ENCODE data around the gene MAST4. TPM values are rescaled to one million over a fixed set of nuclear protein-coding genes. Genes with fewer than 3 reads are reported as not detected.

The MAST4 gene
- total RNA-seq, 1 donor from 2014 or later: 52.6 TPM

DNA sequence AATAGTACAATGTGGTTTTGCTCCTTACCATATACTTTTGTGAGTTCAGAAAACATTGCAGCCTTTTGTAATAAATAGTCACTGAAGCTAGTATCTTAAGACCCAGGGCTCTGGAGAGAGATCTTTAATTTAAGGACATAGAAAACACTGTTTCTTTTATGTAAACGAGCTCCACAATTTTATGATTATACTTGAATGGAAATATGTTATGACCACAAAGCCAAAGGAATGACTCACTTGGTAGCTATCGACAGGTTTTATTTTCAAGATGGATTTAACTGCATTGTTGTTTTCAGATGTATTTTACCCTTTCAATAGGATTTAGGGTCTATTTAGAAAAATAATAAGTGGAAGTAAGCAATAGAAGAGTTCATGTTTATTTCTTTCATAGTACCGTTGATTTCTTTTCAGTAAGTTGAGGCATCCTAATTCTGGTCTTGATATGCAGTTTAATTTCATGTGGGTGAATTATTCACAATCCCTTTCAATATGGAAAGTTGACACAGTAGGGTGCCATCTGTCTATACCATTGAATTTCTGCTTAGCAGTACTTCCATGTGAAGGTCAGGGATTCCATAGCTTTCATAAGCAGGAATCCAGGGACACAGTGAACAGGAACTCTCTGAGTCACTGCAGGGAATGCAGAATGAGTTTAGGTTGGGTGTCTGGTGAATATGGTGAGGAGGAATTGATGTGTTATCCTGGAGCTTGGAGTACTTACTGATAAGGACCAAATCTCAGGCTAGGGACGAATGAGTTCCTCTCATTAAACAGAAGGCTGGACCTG, 442.8 kb downstream of the MAST4 start:
- Histone ChIP-seq H3K36me3 (no peaks in the 10 kb centered on the region), H3K9me3 (no peaks in the 10 kb centered on the region), H3K4me1 (peaks cover 37% of the 10 kb centered on the region), H3K27ac (no peak overlapping the region), H3K27me3 (no peaks in the 10 kb centered on the region), H3K4me3 (no peak overlapping the region)
- no peak for TF ChIP-seq CTCF (IDR thresholded peaks at IDR 0.05)
- ATAC-seq: no peak
- no peak for DNase-seq
- intact Hi-C loops (cut with DNase I): no loop called here

- Histone ChIP-seq H3K36me3 (no peaks in the 10 kb centered on the region), H3K4me1 (peaks cover 26% of the 10 kb centered on the region), H3K4me3 (no peak overlapping the region), H3K27ac (no peak overlapping the region), H3K9me3 (no peaks in the 10 kb centered on the region), H3K27me3 (no peaks in the 10 kb centered on the region)
- no peak for DNase-seq
- TF ChIP-seq CTCF (IDR thresholded peaks at IDR 0.05): no peak
- intact Hi-C loops (cut with DNase I): no loop called here
- no peak for ATAC-seq
Measured at GRCh38 chr5:67042176-67043003, 446.2 kb downstream of the MAST4 start.

DNA sequence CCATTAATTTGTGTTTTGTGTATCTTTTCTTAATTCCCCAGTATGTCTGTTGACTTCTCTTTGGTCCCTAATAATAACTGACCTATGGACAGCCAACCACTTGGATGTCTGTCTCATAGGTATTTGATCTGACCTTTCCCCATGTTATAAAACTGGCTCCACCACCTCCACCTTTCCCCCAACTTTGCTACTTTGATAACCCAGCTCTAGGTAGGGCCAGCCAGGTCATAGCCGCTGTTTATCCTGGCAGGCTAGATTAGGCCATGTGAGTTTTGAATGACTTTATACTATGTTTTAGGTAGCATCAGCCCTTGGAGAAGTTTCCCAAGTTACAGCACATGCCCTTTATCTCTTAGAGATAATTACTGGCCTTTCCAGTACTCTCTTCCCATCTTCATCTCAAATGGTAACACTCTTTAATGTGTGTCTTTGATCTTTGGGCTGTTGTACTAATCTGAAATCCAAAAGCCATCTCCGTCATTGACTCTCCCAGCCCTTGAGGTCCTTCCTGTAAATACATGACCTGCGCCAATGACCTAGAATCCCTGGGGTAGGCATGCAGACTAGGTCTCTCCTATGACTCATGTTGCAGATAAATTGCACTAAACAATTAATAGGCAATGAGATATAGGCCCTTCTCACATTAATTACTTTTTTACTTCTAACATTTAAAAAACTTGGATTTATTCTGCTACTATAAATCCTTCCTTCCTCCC, 447.8 kb downstream of the MAST4 start:
- no peaks in the 10 kb centered on the region for H3K27me3 ChIP-seq
- peaks cover 28% of the 10 kb centered on the region for H3K4me1 ChIP-seq
- ATAC-seq (no peak), DNase-seq (no peak)
- no peaks in the 10 kb centered on the region for H3K9me3 ChIP-seq
- intact Hi-C loops (cut with DNase I): no loop called here
- H3K36me3 ChIP-seq: no peaks in the 10 kb centered on the region
- no peak for TF ChIP-seq CTCF (IDR thresholded peaks at IDR 0.05)
- no peak overlapping the region for H3K27ac ChIP-seq
- H3K4me3 ChIP-seq: no peak overlapping the region

DNA sequence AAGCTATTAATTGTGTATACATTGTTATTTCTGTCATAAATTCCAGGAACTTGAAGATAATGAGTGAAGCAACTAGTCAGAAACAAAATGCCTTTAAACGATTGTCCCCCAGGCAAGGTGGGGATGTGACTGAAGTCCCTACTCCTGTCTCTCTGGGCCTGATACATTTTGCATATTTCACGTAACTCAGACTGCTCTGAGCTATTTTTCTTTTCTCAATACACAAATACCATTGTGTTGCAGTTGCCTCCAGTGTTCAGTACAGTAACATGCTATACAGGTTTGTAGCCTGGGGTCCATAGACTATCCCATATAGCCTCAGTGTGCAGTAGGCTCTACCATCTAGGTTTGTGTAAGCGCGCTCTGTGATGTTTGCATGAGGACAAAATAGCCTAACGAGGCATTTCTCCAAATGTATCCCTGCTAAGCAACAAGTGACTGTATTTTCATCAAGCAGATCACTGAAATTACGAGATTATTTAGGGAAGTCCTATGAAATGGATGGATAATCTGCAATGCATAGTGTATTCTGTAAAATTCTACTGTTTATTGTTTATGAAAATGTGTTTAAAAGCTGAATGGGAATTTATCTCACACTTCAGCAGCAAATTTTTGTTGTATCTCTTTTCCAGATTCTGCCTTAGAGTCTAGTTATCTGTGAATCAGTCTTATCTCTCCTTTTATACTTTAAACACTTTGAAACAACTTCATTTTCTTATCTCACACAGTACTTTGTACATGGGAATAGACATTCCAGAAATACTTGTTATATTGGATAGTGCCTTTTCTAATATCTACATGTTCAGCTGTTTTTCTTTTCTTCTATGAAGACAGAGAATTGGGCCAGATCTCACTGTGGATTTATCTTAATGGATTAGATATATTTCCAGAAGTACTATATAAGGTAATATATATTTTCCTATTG, 449.9 kb downstream of the MAST4 start:
- H3K4me3 ChIP-seq: no peak overlapping the region
- TF ChIP-seq CTCF (IDR thresholded peaks at IDR 0.05): no peak
- peaks cover 28% of the 10 kb centered on the region for H3K4me1 ChIP-seq
- intact Hi-C loops (cut with DNase I): no loop called here
- no peaks in the 10 kb centered on the region for H3K27me3 ChIP-seq
- H3K27ac ChIP-seq: no peak overlapping the region
- ATAC-seq (no peak), DNase-seq (no peak)
- no peaks in the 10 kb centered on the region for H3K36me3 ChIP-seq
- H3K9me3 ChIP-seq: no peaks in the 10 kb centered on the region

- Histone ChIP-seq H3K4me3 (no peak overlapping the region), H3K27me3 (no peaks in the 10 kb centered on the region), H3K36me3 (no peaks in the 10 kb centered on the region), H3K27ac (peak overlapping the region; percentile 1), H3K9me3 (no peaks in the 10 kb centered on the region), H3K4me1 (peaks cover 24% of the 10 kb centered on the region)
- ATAC-seq (peak; percentile 70), DNase-seq (no peak)
- no peak for TF ChIP-seq CTCF (IDR thresholded peaks at IDR 0.05)
- intact Hi-C loops (cut with DNase I): no loop called here
Measured at GRCh38 chr5:67047160-67047559, 451.0 kb downstream of the MAST4 start.
